MM.1S (cell line): Measurements from ENCODE around the gene EIF4EBP3.

Source experiments
- CTCF ChIP-seq: fragments of 300-600 bp; sonication (generic); IDR thresholded peaks from 2 replicates; pipeline ENCODE4 v1.5.1; 2016; ENCODE audit warnings: antibody characterized with exemption, low read length, mixed read lengths
- EZH2 ChIP-seq: fragments of 300-600 bp; sonication (generic); optimal IDR thresholded peaks from 2 replicates; pipeline ENCODE3; 2017; ENCODE audit warnings: low read depth, mild to moderate bottlenecking, antibody characterized with exemption, low read length, mixed read lengths

DNA sequence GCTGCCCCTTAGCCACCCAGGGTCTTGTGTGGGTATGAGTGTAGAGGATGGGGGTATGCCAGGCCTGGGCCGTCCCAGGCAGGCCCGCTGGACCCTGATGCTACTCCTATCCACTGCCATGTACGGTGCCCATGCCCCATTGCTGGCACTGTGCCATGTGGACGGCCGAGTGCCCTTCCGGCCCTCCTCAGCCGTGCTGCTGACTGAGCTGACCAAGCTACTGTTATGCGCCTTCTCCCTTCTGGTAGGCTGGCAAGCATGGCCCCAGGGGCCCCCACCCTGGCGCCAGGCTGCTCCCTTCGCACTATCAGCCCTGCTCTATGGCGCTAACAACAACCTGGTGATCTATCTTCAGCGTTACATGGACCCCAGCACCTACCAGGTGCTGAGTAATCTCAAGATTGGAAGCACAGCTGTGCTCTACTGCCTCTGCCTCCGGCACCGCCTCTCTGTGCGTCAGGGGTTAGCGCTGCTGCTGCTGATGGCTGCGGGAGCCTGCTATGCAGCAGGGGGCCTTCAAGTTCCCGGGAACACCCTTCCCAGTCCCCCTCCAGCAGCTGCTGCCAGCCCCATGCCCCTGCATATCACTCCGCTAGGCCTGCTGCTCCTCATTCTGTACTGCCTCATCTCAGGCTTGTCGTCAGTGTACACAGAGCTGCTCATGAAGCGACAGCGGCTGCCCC lies 19.8 kb downstream of the EIF4EBP3 start:
- TF ChIP-seq CTCF: no peak
- no peak for TF ChIP-seq EZH2
